ENCODE measurements around the gene HSPB1. TPM values are rescaled to one million over a fixed set of nuclear protein-coding genes. Genes with fewer than 3 reads are reported as not detected.

HSPB1 gene
- 467 and 471 TPM in 2 replicates for total RNA-seq

GRCh38 chr7:76302347-76303201, at the start of gene HSPB1:
Gene HSPB1 (plus strand): TSS chr7:76302673. CDS start chr7:76302713, 40 bp downstream.

Other genes with a start within 250 kb of the HSPB1 start
- 6.8 and 7.9 TPM in 2 replicates for gene SRRM3, start 100.8 kb upstream of the HSPB1 start, total RNA-seq
- gene YWHAG, start 56.3 kb downstream of the HSPB1 start, total RNA-seq = 71.0 and 81.4 TPM in 2 replicates
- gene SSC4D, start 107.0 kb downstream of the HSPB1 start, total RNA-seq = 0.37 and 1.2 TPM in 2 replicates
- gene ZP3, start 122.3 kb downstream of the HSPB1 start, total RNA-seq = 3.7 and 4.6 TPM in 2 replicates
- 7.8 and 17.3 TPM in 2 replicates for gene DTX2, start 159.0 kb downstream of the HSPB1 start, total RNA-seq
- gene UPK3B, start 207.9 kb downstream of the HSPB1 start, total RNA-seq = not detected in 2 replicates
- 0.75 TPM in 1 of 2 replicates, not detected in the other for gene SPDYE16, start 240.6 kb downstream of the HSPB1 start, total RNA-seq